ENCODE measurements around the gene ABCA2. TPM values are rescaled to one million over a fixed set of nuclear protein-coding genes. Genes with fewer than 3 reads are reported as not detected.

The ABCA2 gene
- total and polyA plus RNA-seq, 8 donors: 7.3 to 385 (median 44.2) TPM

GRCh38 chr9:136972743-136973142, 55.3 kb downstream of the ABCA2 start:
- H3K27ac ChIP-seq: no peak overlapping the region
- intact Hi-C loops (cut with DNase I; ENCODE audit: low total_unique reads): no loop called here
- 54 to 71% (median 60%) methylated on average over 10 to 13 of the region's 13 CpGs for WGBS, 5 donors

DNA sequence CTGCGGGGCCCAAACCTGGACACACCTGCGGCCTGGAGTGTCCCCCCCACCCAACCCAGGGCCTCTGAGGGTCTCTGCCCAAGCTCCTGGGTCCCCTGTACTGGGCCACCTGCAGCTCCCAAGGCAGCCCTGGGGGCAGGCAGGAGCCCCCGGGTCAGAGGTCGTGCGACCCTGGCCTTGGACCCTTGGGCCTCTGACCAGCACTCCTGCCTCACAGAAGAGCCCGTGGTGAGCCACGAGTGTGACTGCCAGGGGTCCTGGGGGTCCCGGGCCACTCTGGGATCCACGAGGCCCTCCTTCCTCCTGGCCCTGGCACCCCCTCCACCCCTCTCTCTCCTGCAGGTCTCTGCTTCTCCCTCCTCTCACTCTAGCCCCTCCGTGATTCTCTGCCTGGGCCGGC, 55.7 kb downstream of the ABCA2 start:
- no peak for TF ChIP-seq EP300 (IDR thresholded peaks at IDR 0.05)
- no peak for TF ChIP-seq CTCF (IDR thresholded peaks at IDR 0.05)
- no peak for TF ChIP-seq POLR2AphosphoS5 (IDR thresholded peaks at IDR 0.05)
- TF ChIP-seq POLR2A (IDR thresholded peaks at IDR 0.05): no peak
- 58 to 84% (median 81%) methylated on average over 4 to 11 of the region's 11 CpGs for WGBS, 5 donors
- peaks cover 0 to 24% (median 0%) of the 10 kb centered on the region in 3 donors for H3K27me3 ChIP-seq
- intact Hi-C loops (cut with DNase I; ENCODE audit: low total_unique reads): no loop called here
- peaks cover 7 to 26% (median 15%) of the 10 kb centered on the region in 4 donors for H3K4me1 ChIP-seq
- no peaks in the 10 kb centered on the region for H3K36me3 ChIP-seq
- no peak for DNase-seq
- no peak overlapping the region for H3K4me3 ChIP-seq
- H3K9me3 ChIP-seq: no peaks in the 10 kb centered on the region
- no peak overlapping the region for H3K27ac ChIP-seq

More at GRCh38 chr9:136972743-136973142, 55.3 kb downstream of the ABCA2 start:
- Histone ChIP-seq H3K36me3 (no peaks in the 10 kb centered on the region), H3K9me3 (no peaks in the 10 kb centered on the region), H3K4me3 (no peak overlapping the region), H3K4me1 (peaks cover 11 to 30% (median 18%) of the 10 kb centered on the region in 4 donors), H3K27me3 (peaks cover 0 to 27% (median 2%) of the 10 kb centered on the region in 3 donors)
- no peak for DNase-seq
- TF ChIP-seq CTCF (IDR thresholded peaks at IDR 0.05) (no peak), POLR2AphosphoS5 (IDR thresholded peaks at IDR 0.05) (no peak), POLR2A (IDR thresholded peaks at IDR 0.05) (no peak), EP300 (IDR thresholded peaks at IDR 0.05) (no peak)

- intact Hi-C loops (cut with DNase I; ENCODE audit: low total_unique reads): no loop called here
- no peaks in the 10 kb centered on the region for H3K36me3 ChIP-seq
- no peaks in the 10 kb centered on the region for H3K9me3 ChIP-seq
- no peak for DNase-seq
- no peak overlapping the region for H3K4me3 ChIP-seq
- WGBS, 5 donors: 76 to 81% (median 79%) methylated on average over 11 to 14 of the region's 14 CpGs
- H3K27me3 ChIP-seq: peaks cover 0 to 23% (median 0%) of the 10 kb centered on the region in 3 donors
- TF ChIP-seq POLR2A (IDR thresholded peaks at IDR 0.05) (no peak), POLR2AphosphoS5 (IDR thresholded peaks at IDR 0.05) (no peak), CTCF (IDR thresholded peaks at IDR 0.05) (no peak), EP300 (IDR thresholded peaks at IDR 0.05) (no peak)
- H3K27ac ChIP-seq: no peak overlapping the region
- peaks cover 6 to 20% (median 13%) of the 10 kb centered on the region in 4 donors for H3K4me1 ChIP-seq
Measured at GRCh38 chr9:136971746-136972145, 56.3 kb downstream of the ABCA2 start.

DNA sequence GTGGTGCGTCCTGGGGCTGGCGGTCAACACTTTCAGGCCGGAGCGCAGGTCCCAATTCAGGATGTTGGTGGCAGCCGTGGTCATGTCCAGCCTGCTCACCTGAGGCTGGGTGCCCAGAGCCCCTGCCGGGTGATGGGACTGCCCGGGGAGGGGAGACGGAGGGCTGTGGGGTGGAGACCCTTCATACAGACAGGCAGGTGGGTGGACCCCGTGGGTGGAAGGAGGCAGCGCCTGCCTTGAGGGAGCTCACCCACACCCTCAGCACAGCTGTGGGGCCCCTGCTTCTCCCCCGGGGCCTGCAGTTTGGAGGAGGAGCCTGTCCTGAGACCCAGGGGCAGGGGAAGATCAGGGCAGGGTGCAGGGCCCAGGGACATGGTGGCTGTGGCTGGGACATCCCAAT, 57.7 kb downstream of the ABCA2 start:
- Histone ChIP-seq H3K27me3 (peaks cover 0 to 26% (median 0%) of the 10 kb centered on the region in 3 donors), H3K9me3 (no peaks in the 10 kb centered on the region), H3K4me1 (peaks cover 3 to 17% (median 8%) of the 10 kb centered on the region in 4 donors), H3K36me3 (no peaks in the 10 kb centered on the region), H3K27ac (no peak overlapping the region), H3K4me3 (no peak overlapping the region)
- intact Hi-C loops (cut with DNase I; ENCODE audit: low total_unique reads): no loop called here
- no peak for DNase-seq
- WGBS, 5 donors: 79 to 92% (median 88%) methylated on average over 6 to 11 of the region's 11 CpGs
- TF ChIP-seq POLR2A (IDR thresholded peaks at IDR 0.05) (no peak), POLR2AphosphoS5 (IDR thresholded peaks at IDR 0.05) (no peak), EP300 (IDR thresholded peaks at IDR 0.05) (no peak), CTCF (IDR thresholded peaks at IDR 0.05) (no peak)

All from stomach (tissue), 9 donors.